ENCODE data around the gene SERINC4.
"Not testable (repeated sequence)": the region's sequence is repeated elsewhere in the genome, so short reads cannot be mapped to it uniquely, and the experiment has no call there.

Gene SERINC4

DNA sequence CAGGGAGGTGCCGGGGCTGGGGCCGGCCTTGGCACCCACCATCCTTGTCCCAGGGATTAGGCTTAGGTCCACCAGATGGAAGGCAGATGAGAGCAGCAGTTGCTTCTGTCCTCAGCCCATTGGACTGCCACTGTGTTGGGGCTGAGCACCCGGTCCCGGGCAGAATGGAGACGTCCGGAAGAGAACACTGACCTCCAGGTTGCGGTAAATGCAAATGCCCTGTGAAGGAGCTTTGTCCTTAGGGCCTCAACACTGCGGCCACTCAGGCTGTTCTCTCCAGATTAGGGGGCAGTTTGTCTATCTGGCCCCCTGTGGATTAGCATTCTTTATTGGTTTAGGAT is at the start of gene SERINC4:
TSS of gene SERINC4 (minus strand) at position 276 of the 341 bp plus-strand sequence. CDS start at position 42, 234 bp downstream.
- no peak for DNase-seq (ENCODE audit: low read depth)

DNA sequence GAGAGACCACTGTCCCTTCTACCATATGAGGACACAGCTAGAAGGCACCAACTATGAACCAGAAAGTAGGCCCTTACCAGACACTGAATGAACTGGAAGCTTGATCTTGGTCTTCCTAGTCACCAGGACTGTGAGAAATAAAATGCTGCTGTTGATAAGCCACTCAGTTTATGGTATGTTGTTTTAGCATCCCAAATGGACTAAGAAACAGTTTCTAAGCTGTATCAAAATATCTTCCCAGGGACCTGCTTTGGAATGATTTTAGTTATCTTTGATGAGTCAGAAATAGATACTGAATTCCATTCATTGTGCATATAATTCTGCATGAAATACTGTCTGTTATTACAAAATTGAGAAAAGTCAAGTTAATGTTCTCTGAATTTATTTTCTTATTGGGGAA is 45.4 kb upstream of the SERINC4 start:
- peak; percentile 42 for DNase-seq (ENCODE audit: low read depth)

DNA sequence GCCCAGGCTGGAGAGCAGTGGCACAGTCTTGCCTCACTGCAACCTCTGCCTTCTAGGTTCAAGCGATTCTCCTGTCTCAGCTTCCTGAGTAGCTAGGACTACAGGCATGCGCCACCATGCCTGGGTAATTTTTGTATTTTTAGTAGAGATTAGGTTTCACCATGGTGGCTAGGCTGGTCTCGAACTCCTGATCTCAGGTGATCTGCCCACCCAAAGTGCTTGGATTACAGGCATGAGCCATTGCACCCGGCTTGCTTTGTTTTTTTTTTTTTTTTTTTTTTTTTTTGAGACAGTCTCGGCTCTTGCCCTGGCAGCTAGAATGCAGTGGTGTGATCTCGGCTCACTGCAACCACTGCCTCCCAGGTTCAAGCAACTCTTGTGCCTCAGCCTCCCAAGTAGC is 32.5 kb upstream of the SERINC4 start:
- not testable (repeated sequence) for DNase-seq (ENCODE audit: low read depth)

DNA sequence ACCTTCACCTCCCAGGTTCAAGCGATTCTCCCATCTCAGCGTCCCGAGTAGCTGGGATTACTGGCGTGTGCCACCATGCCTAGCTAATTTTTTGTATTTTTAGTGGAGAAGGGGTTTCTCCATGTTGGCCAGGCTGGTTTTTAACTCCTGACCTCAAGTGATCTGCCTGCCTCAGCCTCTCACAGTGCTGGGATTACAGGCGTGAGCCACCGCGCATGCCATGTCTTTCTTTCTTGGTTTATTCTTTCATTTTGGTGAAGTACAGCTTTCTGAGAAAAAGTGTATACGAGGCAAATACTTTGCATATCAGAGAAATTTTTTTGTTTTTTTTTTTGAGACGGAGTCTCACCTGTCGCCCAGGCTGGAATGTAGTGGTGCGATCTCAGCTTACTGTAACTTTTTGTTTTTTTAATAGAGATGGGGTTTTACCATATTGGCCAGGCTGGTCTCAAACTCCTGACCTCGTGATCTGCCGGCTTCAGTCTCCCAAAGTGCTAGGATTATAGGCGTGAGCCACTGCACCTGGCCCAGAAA is 31.6 kb upstream of the SERINC4 start:
- DNase-seq (ENCODE audit: low read depth), result not testable (repeated sequence)

DNA sequence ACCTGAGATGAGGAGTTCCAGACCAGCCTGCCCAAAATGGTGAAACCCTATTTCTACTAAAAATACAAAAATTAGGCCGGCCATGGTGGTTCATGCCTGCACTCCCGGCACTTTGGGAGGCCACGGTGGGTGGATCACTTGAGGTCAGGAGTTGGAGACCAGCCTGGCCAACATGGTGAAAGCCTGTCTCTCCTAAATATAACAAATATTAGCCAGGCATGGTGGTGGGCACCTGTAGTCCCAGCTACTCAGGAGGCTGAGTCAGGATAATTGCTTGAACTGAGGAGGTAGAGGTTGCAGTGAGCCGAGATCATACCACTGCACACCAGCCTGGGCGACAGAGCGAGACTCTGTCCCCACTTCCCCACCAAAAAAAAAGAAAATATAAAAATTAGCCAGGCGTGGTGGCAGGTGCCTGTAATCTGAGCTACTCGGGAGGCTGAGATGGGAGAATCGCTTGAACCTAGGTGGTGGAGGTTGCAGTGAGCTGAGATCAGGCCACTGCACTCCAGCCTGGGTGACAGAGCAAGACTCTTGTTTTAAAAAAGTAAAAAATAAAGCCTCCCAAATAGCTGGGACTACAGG is 30.8 kb upstream of the SERINC4 start:
- not testable (repeated sequence) for DNase-seq (ENCODE audit: low read depth)

DNA sequence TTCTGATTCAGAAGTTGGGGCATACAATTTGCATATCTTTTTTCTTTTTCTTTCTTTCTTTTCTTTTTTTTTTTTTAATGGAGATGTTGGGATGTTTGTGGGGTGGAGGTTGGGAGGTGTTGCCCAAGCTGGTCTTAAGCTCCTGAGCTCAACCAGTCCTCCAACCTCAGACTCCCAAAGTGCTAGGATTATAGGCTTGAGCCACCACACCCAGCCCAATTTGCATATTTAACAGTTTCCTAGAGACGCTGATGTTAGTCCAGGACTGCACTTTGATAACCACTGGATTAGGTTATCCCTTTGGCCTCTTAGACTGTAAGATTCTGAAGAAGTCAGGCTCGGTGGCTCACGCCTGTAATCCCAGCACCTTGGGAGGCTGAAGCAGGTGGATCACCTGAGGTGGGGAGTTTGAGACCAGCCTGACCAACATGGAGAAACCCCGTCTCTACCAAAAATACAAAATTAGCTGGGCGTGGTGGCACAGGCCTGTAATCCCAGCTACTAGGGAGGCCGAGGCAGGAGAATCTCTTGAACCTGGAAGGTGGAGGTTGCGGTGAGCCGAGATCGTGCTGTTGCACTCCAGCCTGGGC is 30.0 kb upstream of the SERINC4 start:
- not testable (repeated sequence) for DNase-seq (ENCODE audit: low read depth)

DNA sequence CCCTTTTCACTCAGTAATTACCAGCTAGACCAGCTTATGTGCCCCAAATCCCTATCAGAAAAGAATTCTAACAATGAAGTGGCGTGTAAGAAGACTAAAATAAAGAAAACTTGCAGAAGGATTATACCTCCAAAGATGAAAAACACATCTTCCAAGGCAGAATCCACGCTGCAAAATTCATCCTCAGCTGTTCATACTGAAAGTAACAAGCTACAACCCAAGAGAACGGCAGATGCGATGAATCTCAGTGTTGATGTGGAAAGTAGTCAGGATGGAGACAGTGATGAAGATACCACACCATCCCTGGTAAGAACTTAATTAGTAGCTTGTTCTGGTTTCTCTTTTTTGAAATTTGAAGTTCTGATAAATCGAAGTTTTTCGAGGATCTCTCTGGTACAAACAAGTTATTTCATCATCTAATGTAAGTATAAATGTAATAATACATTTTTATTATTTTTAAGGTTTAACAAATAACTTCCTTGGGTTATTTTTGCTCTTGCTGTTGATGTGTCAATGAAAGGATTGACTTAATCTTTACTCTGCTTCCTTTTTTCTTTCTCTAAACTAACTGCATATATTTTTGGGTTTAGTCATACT is 28.1 kb upstream of the SERINC4 start:
- DNase-seq (ENCODE audit: low read depth), result peak; percentile 46

DNA sequence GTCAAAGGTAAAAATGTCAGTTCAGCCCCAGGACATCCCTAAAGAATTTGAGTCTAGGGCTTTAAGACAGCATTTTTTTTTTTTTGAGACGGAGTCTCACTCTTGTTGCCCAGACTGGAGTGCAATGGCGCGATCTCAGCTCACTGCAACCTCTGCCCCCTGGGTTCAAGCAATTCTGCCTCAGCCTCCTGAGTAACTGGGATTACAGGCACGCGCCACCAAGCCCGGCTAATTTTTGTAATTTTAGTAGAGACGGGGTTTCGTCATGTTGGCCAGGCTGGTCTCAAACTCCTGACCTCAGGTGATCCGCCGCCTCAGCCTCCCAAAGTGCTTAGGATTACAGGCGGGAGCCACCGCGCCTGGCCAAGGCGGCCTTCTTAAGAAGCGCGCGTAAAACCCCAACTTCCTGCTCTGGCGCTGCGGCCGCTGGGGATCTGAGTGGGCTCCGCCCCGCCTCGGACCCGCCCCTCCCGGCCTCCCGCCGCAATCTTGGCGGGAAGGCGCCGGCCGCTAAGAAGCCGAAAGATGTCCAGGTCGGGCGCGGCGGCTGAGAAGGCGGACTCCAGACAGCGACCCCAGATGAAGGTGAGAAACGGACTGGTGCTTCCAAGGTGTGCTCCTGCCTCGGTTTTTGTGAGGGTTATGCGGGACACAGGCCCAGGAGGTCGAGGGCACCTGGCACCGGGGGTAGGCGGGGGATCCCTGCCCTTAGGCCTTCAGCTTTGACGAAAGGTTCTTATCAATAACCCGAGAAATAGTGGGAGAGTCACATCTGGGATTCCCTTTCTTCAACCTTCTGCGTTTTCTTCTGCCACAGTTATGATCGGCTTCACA is 26.7 kb upstream of the SERINC4 start, which contains the start of gene WDR76:
TSS of gene WDR76 (plus strand) at position 495 of the 834 bp plus-strand sequence. CDS start at position 526, 31 bp downstream.
- DNase-seq (ENCODE audit: low read depth), result peak; percentile 84

DNA sequence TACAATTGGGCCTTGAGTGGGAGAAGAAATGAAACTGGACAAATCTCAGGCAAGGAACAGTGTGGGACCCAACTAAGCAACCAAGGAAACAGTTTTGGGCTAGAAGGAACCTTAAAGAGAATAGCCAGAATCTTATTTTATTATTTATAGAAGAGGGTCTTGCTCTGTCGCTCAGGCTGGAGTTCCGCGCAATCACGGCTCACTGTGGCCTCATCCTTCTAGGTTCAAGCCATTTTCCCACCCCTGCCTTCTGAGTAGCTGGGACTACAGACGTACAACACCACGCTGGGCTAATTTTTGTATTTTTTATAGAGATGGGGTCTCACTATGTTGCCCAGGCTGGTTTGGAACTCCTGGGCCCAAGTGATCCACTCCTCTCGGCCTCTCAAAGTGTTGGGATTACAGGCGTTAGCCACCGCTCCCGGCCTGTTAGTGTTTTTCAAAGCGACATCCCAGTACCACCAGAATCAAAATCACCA is 26.0 kb upstream of the SERINC4 start:
- DNase-seq (ENCODE audit: low read depth), result no peak

DNA sequence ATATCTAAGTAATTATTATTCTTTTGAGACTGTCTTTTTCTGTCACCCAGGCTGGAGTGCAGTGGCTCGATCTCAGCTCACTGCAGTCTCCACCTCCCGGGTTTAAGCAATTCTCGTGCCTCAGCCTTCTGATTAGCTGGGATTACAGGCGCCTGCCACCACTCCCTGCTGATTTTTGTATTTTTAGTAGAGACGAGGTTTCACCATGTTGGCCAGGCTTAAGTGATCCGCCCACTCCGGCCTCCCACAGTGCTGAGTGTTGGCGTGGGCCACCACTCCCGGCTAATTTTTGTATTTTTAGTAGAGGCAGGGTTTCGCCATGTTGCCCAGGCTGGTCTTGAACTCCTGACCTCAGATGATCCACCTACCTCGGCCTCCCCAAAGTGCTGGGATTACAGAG is 25.3 kb upstream of the SERINC4 start:
- not testable (repeated sequence) for DNase-seq (ENCODE audit: low read depth)

DNA sequence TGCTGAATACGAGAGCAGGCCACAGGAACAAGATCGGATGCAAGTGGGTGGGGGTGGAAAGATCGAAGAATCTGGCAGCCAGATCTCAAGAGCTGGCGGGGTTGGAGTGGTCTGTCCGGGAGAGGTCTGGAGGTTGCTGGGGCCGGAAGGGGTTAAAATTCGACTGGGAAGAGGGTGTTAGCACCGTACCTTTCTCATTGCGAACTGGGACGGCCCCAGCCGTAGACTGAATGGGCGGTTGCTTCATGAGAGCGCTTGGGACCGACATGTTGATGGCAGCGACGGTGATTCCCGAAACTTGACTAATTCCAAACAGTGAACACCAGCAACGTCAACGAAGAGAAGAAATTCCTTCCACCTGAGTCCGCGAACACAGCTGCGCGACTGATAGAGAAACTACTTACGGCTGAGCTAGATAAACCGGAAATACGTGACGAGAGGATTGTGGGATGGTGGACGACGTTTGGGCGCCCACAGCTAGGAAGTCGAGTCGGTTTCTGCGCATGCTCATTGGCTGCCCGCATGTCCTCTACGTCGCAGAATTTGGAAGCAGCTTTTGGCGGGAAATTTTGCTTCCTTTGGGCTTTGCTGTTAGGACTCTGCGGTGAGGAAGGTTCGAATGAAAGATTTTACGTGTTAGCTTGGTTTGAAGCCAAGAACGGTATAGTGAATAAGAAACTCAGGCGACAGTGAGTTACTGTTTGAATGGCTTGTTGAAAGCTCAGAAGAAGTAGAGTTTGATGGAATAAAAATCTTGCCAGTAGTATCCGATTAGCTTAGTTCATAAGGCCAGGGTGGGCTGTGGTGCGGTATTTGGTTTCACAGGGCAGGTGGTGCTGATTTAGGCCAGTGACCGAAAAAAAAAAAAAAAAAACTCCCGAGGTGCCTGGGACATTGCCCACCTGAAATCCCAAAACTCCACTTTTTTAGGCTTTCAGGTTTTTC is 24.6 kb upstream of the SERINC4 start, which contains the start of gene MFAP1:
TSS of gene MFAP1 (minus strand) at position 389 of the 945 bp plus-strand sequence. CDS start at position 268, 121 bp downstream.
- DNase-seq (ENCODE audit: low read depth), result peak; percentile 98

DNA sequence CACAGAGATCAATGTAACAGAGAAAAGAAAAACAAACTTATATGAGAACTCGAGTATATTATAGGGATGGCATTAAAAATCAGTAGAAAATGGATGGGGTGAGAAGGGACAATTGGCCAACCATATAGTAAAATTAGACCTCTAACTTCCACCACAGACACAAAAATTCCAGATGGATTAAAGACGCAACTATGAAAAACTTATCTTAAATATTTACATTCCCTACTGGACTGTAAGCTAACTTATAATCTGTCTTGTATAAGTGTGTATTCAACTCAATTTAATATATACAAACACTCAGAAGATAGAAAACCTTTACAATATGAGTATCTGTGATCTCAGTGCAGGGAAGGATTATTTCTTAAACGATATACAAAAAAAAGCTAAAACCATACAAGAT is 21.5 kb upstream of the SERINC4 start:
- DNase-seq (ENCODE audit: low read depth), result no peak

DNA sequence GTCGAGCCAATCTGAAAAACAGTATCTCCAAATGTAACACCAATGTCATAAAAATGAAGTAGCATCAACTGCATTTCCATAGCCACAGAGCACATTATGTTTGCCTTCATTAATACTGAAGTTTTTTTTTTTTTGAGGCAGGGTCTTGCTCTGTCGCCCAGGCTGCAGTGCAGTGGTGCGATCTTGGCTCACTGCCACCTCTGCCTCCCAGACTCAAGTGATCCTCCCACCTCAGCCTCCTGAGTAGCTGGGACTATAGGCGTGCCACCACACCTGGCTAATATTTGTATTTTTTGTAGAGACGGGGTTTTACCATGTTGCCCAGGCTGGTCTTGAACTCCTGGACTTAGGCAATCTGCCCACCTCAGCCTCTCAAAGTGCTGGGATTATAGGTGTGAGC is 15.0 kb upstream of the SERINC4 start:
- DNase-seq (ENCODE audit: low read depth), result not testable (repeated sequence)

DNA sequence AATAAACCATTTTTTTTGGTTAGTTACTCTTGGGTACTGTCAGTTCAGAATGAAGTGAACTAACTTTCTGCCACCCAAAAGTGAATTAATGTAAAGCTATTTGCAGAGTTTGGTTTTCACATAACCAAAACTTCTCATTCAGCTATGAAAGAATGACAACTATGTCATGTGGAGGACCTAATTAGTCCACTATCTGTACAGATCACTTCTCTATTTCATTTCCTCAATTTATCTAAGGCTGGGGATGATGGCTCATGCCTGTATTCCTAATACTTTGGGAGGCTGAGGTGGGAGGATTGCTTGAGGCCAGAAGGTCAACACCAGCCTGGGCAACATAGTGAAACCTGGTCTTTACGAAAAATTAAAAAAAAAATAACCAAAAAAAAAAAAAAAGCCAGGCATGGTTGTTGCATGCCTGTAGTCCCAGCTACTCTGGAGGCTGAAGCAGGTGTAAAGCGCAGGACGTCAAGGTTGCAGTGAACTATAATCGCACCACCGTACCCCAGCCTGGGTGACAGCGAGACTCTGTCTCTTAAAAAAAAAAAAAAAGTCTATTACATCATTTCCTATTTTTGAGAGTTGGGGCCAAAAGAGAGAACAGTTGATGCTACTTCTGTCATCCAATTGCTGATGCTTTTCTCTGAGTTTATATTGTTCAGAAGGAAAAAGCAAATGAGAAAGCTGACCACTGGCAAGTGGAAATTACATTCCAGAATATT is 9.1 kb upstream of the SERINC4 start:
- no peak for DNase-seq (ENCODE audit: low read depth)

DNA sequence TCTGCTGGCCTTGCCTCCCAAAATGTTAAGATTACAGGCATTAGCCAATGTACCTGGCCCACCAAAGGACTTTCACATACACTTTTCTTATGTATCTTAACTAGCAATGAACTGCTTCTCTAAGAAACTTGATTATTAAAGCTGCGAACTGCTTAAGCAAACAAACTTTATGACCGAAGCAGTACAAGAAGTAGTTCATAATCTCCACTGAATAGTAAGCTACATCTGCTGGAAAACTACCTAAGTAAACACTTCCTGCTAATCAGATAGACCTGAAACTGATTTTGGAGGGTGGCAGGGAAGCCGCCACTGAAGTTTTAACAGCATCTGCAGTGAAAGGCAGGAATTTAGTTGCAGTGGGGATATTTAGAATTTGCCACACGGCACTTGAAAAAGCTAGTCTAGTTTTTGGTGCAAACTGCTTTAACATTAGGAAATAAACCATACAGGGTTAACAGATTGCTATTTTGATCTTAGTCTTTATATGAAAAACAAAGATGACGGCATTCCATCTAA is 8.5 kb upstream of the SERINC4 start:
- no peak for DNase-seq (ENCODE audit: low read depth)

DNA sequence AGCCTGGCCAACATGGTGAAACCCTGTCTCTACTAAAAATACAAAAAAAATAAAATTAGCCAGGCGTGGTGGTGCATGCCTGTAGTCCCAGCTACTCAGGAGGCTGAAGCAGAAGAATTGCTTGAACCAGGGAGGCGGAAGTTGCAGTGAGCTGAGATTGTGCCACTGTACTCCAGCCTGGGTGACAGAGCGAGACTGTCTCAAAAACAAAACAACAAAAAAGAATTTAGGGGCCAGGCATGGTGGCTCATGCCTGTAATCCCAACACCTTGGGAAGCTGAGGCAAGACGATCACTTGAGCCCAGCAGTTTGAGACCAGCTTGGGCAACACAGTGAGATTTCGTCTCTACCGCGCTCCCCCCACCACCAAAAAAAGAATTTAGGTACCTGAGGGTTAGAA is 2.7 kb upstream of the SERINC4 start:
- not testable (repeated sequence) for DNase-seq (ENCODE audit: low read depth)

DNA sequence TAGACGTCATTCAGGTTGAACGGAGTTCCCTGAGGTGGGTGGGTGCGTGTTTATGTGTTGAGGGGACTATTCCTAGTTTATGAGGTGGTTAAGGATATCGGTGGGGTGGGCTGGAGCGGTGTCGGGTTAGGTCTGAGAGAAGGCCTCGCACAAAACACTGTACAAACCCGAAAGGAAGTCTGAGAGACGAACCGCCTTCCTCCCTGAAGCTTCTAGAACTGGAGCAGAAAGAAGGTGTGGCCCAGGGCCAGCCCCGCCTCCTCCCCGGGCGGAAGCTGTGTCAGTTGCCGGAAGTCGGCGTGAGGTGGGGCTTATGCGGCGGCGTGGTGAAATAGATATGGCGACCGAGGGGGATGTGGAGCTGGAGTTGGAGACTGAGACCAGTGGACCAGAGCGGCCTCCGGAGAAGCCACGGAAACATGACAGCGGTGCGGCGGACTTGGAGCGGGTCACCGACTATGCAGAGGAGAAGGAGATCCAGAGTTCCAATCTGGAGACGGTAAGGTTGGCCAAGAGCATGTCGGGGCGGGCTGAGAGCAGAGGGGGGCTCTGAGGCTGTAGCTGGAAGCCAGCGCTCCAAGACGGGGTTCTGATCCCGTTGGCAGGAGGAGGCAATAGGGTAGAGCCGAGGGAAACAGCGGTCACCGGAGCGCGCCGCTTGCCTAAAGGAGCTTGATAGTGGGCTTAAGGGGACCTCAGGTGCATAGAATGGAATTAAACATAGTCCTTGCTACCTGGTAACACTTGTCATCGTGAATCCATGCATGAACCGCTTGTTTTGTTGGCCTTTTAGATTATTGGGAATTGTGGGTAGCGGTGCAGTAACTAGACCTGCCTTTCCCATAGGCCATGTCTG is 494 bp upstream of the SERINC4 start, which contains the start of gene HYPK:
TSS of gene HYPK (plus strand) at position 314 of the 856 bp plus-strand sequence. CDS start at position 338, 24 bp downstream.
- DNase-seq (ENCODE audit: low read depth), result peak; percentile 91

DNA sequence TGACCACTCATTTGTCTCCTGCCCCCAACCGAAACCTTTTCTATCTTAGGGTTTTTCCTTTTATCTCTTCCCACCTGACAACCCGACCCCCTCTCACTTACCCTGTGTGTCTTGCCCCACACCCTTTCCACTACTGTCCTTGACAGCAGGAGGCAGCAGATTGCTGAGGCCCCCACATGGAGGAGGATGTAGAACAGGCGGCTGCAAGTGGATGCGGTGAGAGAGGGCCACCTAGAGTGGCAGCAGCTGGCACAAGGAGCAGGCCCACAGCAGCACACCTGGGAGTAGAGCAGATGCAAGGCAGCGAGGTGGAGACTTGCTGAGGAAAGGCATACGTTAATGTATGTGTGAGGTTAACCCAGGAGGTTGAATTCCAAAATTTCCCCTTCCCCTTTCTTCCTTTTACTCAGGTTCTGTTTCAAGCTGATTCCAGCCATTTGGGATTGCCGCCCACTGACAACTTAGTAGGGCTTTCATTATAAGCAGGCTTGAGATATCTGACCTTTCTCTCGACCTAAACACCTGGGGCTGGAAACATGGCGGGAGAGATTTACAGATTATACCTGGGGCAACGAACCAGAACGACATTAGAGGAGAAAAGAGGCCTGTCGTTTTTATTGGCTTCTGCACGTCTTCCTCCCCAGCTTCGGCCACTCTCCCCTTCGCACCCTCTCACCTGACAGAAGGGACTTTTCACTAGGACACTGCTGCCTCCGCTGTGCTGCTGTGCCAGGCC is 643 bp downstream of the SERINC4 start:
- peak; percentile 7 for DNase-seq (ENCODE audit: low read depth)

All from EH (cell line).